Measurements from ENCODE around the gene ATP8A2. TPM values are rescaled to one million over a fixed set of nuclear protein-coding genes. Genes with fewer than 3 reads are reported as not detected.
A peak's percentile ranks its signal among the peaks of the same experiment; 100 is the strongest.
"Not testable (repeated sequence)": the region's sequence is repeated elsewhere in the genome, so short reads cannot be mapped to it uniquely, and the experiment has no call there.

Gene ATP8A2
- polyA plus RNA-seq, 1 donor, result 1.6 TPM

DNA sequence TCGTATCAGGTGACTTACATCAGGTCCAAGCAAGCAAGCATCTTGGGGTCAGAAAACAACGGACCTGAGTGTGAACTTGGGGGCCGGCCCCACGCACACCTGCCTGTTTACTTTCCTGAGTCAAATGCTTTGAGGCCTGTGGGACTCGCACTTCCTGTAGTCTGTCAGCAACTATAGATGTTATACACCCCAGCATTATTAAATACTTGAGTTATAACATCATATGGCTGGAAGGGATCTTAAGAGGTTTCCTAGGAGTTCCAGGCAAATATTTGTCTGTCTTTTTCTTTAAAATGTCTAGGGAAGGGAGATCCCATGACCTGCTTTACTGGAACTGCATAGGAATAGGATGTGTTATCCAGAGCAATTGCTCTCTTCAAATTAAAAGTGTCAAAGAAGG, 399.4 kb downstream of the ATP8A2 start:
- peak; percentile 47 for DNase-seq

DNA sequence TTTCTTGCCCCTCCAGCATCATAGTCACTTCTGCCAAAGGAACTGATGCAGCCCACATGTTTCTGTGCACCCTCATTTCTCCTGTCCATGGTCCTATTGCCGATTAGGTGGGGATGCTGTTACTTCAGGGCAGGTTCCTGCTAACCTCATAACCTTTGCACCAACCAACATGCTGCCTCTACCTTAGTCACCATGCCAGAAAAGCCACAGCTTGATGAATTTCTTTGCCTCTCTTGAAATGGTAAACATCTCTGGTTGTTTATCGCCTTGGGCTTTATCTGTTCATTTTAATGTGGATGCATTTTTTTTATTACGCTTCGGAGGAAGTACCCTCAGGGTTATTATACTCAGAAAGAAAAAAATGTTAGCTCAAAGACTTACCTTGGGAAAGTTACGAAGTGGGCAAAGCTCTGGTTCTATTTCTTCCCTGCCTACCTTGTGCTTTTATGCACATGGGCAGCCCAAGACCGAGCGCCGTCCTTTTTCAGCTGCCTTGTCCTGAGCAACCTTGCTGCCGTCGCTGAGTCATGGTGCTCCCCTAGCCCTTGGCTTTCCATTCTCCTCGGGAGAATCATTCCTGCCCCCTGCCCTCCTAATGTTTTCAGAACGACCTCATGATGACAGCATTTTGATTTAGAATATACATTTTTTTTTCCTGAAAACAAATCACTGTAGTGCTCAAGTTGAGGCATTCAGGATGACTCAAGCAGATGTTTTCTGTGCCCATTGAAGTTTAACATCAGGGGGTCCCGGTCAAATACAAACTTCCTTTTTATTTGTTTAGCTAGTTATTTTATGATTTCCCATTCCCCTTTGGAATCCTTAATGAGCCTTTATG, 400.1 kb downstream of the ATP8A2 start:
- no peak for DNase-seq

GRCh38 chr13:25772534-25772933, 400.8 kb downstream of the ATP8A2 start:
- not testable (repeated sequence) for DNase-seq

GRCh38 chr13:25774056-25774455, 402.3 kb downstream of the ATP8A2 start:
- DNase-seq, result not testable (repeated sequence)

DNA sequence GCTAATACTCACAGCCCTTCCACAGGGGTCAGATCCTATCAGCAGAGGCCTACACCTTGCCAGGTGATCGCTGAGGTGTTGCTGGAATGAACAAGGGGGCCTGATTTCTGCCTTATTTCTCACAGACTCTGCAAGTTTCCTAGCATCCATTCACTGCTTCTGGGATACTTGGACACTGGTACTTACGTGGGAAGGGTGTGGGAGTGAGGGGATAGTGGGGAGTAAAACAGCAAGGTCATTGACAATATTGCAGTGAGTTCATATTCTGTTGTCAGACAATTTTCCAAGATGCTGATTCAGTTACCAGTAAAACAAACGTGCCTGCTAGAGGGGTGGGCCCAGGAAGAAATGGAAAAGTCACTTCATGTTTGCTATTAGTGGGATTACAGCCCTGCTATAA, 403.5 kb downstream of the ATP8A2 start:
- DNase-seq, result no peak

- DNase-seq, result no peak
These were observed 404.2 kb downstream of the ATP8A2 start for GRCh38 chr13:25775986-25776385.

DNA sequence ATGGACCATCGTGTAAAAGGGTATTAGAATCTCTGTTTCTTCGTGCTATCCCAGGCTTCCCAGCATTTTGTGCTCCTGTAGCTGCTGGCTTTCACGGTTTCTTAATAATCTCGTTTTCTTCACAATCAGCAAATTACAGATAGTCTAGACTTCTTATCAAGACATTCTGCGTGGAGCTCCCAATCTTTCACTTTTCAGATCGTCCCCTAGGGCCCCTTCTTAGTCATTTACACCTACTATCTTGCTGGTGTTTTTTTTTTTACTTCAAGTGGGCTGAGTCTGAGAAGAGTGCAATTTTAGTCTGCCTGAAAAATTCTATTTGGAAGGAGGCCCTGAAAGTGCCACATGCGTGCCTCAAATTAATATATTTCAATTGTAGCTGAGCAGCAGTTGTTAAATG, 404.9 kb downstream of the ATP8A2 start:
- no peak for DNase-seq

GRCh38 chr13:25777509-25777908, 405.7 kb downstream of the ATP8A2 start:
- DNase-seq, result no peak

- DNase-seq, result no peak
These were observed 406.6 kb downstream of the ATP8A2 start for GRCh38 chr13:25778365-25778764.

DNA sequence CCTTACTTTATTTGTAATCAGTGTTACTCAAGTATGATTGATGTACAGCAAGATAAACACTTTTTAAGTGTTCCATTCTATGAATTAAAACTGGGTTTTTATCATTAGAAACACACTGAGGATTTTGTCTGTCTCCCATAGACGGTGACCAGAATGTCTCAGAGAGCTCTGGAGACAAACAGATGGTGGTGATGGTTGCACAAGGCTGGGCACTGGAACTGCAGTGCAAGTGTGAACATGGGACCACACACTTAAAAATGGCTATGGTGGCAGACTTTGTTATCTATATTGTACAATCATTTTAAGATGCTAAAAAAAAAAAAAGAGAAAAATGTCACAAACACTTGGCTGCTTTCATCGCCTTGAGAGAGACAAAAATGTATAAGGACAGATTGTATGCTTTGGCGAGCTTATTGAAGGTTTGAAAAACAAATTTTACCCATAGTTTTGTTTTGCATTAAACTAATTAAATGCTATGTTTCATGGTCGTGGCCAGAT, 407.1 kb downstream of the ATP8A2 start:
- DNase-seq, result no peak

GRCh38 chr13:25783076-25783475, 411.3 kb downstream of the ATP8A2 start:
- DNase-seq, result no peak

DNA sequence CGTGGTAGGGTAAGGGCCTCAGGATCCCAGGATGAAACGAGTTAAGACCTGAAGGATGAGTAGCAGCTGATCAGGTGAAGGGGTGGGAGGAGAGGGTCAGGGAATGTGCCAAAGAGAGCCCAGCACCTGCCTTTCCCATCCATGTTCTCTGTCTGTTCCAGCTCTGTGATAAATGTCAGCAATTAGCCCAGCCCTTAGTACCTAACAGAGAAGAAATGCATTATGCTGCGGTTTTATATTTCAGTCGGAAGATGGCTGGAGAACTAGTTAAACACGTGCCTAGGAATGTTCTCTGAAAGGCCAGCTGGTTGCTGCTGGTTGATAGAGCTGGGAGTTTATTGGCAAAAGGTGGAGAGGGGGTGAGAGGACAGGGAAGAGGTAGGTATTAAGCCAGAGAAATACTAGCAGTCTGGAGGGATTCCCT, 411.8 kb downstream of the ATP8A2 start:
- DNase-seq, result no peak

GRCh38 chr13:25784119-25784518, 412.3 kb downstream of the ATP8A2 start:
- no peak for DNase-seq

DNA sequence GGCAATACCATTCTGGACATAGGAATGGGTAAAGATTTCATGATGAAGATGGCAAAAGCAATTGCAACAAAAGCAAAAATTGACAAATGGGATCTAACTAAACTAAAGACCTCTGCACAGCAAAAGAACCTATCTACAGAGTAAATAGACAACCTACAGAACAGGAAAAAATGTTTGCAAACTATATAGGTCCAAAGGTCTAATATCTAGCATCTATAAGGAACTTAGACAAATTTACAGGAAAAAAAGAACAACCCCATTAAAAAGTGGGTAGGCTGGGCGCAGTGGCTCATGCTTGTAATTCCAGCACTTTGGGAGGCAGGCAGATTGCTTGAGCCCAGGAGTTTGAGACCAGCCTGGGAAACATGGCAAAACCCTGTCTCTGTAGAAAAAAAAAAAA, 418.4 kb downstream of the ATP8A2 start:
- DNase-seq, result not testable (repeated sequence)

DNA sequence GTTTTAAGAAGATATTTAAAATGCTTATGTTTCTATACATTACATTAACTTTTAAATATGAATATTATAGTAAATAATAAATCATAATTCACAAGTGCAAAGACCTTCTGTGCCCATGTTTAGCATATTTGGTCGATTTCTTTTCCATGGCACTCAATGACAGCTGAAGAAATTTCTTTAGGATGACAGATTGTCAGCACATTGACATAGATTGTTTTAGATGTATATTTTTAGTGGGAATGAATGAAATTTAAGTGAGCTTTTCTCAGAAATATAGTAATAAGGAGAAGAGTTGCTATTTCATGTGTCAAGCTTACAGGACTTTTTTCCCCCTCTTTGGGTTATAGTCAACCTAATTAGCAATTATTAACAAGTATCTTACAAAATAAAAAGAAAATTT, 423.5 kb downstream of the ATP8A2 start:
- no peak for DNase-seq

GRCh38 chr13:25796474-25796873, 424.7 kb downstream of the ATP8A2 start:
- no peak for DNase-seq

GRCh38 chr13:25798998-25799397, 427.2 kb downstream of the ATP8A2 start:
- no peak for DNase-seq

DNA sequence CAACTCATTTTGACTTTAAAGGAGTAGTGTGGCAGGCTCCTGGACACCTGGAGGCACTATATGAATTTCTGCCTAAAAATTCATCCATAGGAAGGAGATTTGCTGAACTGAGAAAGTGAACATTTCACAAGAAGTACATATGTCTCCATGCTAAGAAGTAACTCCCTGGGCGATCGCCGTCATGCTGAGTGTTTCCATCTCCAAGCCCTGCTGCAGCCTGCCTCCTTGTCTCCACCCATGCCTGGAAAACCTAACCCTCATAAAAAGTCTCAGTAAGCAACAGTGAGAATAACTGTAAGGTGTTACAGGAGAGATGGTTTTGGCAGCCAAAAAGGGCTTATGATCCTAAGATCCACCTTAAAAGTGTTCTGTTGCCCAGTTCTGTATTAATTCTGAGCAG, 428.7 kb downstream of the ATP8A2 start:
- peak; percentile 56 for DNase-seq

- no peak for DNase-seq
These were observed 430.8 kb downstream of the ATP8A2 start for GRCh38 chr13:25802579-25802978.

GRCh38 chr13:25803641-25804040, 431.9 kb downstream of the ATP8A2 start:
- DNase-seq, result no peak

GRCh38 chr13:25806264-25806974, 434.6 kb downstream of the ATP8A2 start:
- DNase-seq, result no peak

- no peak for DNase-seq
These were observed 435.8 kb downstream of the ATP8A2 start for GRCh38 chr13:25807562-25807961.

GRCh38 chr13:25811506-25811905, 439.7 kb downstream of the ATP8A2 start:
- no peak for DNase-seq

- DNase-seq, result no peak
These were observed 444.5 kb downstream of the ATP8A2 start for GRCh38 chr13:25816239-25816638.

Data from hindlimb muscle (tissue), 1 donor.